HK-2 (cell line): ENCODE measurements around the gene SYNJ2.
A peak's percentile ranks its signal among the peaks of the same experiment; 100 is the strongest.

Experiments used
- DNase-seq: peaks from one replicate; pipeline ENCODE4 v3.0.0-alpha.2; 2018; ENCODE audit not compliant: unreplicated experiment

The SYNJ2 gene

DNA sequence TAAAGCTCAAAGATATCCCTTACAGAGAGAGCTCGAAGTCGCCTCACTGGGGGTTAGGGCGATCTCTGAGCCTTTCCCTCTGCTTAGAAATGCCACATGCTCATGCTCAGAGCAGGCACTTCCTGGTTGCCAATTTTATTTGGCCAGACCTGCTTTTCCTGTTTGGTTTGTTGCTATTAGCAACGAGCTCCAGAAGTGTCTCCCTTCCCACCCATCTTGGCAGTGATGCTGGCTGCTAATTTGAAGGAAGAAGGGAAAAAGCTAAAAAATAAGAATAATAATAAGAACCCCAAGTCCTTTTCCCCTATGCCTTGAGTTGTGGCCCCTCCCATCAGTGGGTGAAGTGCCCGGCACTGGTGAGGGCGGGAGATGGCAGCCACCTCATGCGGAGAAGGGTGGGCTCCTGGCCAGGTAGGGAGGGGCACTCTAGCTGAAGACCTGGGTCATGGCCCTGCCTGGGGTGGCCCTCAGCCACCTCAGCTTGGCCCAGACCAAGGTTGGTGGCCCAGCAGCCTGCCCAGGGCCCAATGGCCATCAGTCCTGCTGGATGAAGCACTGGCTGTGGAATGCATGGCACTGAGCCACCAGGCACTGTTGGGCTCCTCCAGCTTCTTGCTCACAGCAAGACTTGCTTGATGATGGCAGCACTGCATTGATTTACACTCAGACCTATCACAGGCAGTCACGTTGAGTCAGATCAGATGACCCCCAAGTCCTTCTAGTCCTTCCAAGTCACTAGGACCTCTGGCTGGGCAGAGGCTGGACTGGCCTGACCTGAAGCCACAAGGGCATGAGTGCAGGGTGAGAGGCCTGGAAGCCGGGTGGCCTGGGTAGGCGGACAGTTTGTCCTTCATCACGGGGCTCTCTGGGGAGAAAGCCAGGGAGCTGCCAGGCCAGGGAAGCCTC, 79.0 kb downstream of the SYNJ2 start:
- DNase-seq: peak; percentile 38

DNA sequence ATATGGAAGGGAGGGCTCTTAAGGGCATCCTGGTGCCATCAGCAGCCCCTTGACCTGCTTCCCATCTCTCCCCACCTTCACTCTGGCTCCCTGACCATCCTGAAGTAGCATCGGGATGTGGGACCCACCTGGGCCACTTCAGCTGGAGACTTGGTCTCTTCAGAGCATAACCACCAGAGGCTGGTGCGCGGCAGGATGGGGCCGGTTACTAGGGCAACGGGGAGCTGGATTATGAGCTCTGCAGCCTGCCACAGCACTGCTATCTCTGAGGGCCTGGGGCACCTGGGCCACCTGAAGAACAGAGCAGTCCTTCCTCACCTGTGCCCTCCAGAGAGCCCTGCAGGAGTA, 79.7 kb downstream of the SYNJ2 start:
- DNase-seq: no peak

DNA sequence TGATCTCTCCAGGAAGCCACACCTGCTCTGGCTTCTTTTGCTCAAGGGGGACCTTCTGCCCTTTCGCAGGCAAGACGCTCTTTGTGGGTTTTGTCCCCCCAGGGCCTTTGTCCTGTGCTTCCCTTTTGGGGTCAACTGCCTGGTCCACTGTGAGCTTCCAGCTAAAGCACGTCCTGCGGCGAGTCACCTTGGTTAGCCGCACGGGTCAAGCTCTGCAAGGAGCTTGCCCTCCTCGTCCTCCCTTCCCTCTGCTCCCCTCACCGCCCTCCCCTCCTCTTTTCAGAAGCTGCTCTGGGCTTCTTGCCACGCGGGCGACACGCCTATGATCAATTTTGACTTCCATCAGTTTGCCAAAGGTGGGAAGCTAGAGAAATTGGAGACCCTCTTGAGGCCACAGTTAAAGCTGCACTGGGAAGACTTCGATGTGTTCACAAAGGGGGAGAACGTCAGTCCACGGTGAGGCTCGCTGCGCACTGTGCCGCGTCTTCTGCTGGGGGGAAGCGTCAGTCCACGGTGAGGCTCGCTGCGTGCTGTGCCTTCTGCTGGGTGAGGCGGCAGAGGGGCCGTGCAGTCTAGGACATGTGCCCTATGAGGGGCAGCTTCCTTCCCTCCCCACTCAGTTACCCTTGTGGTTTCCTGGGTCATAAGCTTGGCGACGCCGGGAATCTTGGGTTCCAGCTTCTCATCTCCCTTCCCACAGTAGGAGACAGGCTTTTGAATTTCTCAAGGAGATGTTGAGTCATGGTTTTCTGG, 80.2 kb downstream of the SYNJ2 start:
- no peak for DNase-seq

GRCh38 chr6:158063736-158064135, 82.1 kb downstream of the SYNJ2 start:
- no peak for DNase-seq

- DNase-seq: no peak
Observed at GRCh38 chr6:158064725-158065251, 83.1 kb downstream of the SYNJ2 start.

DNA sequence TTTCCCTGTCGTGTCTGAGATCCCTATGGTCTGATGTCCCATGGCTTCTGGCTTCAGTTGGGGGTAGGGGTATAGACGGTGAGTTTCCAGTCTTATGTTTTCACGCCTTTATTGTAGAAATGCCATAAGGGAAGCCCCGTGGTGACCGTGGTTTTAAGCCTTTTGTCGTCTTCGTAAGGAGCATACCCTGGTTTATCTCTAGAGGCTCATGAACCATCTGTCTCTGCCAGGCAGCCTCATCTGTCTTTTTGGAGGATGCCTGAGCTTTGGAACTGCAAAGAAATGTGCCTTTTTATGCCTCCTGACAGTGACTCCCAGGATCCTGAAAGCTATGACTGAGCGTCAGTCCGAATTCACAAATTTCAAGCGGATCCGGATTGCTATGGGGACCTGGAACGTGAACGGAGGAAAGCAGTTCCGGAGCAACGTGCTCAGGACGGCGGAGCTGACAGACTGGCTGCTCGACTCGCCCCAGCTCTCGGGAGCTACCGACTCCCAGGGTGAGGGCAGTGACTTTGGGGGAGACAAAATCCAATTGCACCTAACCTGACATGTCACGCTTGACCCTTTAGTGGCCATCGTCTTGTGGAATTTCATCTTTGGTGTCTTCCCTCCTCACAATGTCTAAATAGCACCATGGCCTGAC, 84.6 kb downstream of the SYNJ2 start:
- DNase-seq: no peak

DNA sequence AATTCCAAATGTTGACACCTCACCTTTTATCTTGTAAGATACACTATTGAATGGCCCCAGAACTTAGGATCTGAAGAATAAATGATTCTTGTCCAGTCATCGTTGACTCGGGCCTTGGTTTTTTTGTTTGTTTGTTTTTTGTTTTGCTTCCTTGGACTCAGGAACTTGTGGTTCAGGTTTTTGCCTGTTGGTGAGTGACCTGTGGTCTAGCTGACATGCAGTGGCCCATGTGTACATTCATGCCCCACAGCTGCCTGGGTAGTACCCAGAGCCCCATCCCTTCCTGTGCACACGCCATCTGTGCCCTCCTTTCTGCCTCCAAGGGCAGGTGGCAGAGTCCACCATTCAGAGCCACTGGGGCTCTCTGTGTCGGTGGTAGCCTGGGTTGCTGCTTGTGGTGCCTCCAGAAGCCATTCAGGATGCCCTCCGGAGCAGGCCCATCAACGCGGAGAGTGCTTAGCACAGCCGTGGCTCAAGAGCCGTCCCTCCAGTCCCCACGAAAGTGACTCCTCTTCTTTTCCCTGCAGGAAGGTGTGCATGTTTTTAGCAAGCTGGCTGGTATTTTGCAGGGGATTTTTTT, 85.9 kb downstream of the SYNJ2 start:
- no peak for DNase-seq

DNA sequence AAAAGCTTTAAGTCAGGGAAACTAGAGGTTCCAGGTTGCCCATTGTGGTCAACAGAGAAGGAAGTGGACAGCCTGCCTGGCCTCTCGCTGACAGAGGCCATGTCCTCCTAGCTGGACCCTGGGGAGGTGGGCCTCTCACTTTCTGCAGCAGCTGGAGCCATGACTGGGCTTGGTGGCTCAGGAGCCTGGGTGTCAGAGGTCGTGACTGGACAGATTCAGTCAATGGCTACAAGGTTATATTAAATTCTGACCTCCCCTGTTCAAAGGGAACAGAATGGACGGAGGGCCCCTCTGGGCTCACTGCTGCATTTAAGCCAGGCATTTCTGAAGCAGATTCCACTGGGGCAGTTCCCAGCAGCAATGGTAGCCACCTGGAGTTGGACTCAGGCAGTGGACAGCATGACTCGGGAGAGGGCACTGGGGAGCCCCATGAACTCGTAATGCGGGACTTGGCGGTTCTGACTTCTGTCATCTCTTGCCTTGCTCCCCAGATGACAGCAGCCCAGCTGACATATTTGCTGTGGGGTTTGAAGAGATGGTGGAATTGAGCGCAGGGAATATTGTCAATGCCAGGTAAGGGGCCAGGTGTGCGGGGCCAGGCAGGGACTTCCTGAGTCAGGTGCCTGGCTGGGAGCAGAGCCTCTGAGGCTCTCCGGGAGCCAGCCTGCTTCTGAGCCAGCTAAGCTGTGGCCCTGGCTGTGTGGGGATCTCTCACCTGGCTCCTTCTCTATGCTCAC, 86.7 kb downstream of the SYNJ2 start:
- DNase-seq: no peak

DNA sequence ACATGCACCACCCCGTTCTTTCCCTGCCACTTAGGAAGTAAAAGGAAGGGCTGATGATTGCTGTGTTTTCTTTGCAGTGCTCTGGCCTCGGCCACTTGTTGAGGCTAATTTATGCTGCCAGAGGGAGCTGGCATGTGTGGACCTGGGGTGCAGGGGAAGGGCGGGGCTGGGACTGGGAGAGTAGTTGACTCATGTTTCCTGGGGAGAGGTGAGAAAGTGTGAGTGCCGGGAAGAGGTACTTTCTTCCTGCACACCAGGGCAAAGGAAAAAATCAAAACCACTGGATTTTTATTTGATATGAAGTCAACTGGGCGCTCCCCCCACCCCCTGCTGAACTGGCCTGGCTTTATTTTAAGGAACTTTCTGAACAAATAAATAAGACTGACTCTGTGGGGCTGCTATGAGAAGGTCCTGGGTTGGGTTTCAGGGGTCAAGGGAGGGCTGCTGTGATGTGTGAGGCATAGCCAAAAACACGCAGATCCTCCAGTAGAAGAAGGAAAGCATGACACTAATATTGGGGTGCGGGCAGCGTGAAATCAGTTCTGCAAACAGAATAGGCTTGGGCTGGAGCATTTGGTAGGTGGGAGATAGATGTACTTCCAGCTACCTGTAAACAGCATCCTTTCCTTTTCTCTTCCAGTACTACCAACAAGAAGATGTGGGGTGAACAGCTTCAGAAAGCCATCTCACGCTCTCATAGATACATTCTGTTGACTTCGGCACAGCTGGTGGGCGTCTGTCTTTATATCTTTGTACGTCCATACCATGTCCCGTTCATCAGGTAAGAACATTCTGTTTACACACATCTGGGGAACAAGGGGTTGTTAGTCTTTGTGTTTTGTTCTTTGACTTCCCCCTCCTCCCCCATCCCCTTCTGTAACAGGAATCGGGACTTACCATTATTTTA, 87.5 kb downstream of the SYNJ2 start:
- peak; percentile 72 for DNase-seq

DNA sequence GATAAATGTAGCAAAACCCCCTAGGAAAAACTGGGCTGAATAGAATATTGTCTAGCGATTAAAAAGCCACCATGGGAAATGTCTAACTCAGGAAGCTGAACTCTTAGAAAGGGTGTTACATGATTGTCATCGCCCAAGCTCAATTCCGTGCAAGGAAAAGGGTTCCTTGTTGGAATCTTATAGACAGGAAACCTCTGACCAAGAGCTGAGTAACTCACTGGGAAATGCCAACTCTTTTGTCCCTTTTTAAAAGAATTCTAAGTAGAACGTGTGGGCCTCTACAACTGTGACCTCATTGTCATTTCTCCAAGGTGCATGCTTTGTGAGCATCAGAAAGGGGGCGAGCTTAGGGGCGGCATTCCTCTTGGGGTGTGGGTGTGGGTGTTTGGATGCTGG, 88.1 kb downstream of the SYNJ2 start:
- DNase-seq: no peak

DNA sequence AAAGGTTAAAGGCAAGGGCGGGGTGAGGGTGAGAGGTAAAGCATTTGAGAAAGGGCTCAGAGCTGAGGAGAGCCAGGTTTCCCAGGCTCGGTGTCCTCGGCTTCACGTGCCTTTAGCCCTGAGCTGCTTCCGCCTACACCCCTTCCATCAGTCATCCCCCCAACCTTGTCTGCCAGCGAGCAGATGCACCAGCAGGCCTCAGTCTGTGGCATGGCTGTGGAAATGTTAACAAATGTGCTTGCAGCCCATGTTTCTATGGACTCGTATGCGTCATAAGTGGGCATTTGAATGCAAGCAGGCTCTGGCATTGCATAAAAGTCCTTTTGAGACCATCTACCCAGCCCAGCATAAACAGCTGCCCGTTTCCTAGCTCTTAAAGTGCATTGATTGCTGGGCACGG, 88.8 kb downstream of the SYNJ2 start:
- DNase-seq: no peak

- no peak for DNase-seq
Observed at GRCh38 chr6:158071121-158072082, 89.7 kb downstream of the SYNJ2 start.

- peak; percentile 62 for DNase-seq
Observed at GRCh38 chr6:158072083-158072721, 90.5 kb downstream of the SYNJ2 start.

GRCh38 chr6:158073776-158074175, 92.1 kb downstream of the SYNJ2 start:
- DNase-seq: no peak

DNA sequence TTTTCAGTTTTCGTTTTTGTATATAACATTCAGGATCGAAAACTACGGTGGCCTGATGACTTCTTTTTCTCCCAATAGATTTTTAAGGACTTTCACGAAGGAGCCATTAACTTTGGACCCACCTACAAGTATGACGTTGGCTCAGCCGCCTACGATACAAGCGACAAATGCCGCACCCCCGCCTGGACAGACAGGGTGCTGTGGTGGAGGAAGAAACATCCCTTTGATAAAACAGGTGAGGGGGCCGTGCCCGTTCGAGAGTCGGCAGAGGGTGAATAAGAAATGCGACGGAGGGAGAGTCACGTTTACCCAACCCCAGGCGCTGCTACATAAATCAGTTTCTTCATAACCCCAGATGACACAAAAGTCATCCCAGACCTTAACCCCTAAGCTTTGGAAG, 94.9 kb downstream of the SYNJ2 start:
- DNase-seq: no peak

DNA sequence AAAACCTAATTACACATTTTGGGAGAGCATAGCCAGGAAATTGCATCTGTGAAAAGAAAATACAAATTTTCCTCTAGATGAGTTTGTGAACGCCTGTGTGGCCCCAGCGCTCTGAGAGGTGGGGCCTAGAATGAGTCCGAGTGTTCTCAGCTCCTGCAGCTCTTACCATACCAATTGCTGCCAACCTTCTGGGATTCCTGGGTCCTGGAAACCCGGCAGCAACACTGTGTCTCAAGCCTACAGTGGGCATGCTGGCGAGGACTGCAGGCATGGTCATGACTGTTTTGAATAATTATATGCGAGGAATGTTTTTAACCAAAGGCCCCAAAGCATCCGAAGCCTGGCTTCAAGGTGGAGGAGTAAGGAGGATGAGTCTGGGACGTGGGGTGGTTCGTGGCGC, 96.0 kb downstream of the SYNJ2 start:
- DNase-seq: no peak

DNA sequence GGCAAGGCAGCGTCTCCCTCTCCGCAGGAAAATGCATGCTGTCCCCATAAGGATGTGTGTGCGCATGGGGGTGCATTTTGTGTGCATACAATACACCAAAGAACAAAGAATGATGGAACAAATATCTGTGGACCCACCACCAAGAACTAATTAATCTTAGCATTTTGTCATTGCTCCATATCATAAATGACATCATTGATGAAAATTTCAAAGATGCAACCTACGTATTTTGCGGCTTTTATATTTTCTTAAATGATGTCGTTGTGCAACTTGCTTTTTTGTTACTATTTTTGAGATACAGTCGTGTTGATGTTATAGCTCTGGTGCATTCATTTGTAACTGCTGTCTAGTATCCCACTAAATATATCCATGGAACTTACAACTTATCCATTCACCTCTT, 96.7 kb downstream of the SYNJ2 start:
- DNase-seq: no peak

DNA sequence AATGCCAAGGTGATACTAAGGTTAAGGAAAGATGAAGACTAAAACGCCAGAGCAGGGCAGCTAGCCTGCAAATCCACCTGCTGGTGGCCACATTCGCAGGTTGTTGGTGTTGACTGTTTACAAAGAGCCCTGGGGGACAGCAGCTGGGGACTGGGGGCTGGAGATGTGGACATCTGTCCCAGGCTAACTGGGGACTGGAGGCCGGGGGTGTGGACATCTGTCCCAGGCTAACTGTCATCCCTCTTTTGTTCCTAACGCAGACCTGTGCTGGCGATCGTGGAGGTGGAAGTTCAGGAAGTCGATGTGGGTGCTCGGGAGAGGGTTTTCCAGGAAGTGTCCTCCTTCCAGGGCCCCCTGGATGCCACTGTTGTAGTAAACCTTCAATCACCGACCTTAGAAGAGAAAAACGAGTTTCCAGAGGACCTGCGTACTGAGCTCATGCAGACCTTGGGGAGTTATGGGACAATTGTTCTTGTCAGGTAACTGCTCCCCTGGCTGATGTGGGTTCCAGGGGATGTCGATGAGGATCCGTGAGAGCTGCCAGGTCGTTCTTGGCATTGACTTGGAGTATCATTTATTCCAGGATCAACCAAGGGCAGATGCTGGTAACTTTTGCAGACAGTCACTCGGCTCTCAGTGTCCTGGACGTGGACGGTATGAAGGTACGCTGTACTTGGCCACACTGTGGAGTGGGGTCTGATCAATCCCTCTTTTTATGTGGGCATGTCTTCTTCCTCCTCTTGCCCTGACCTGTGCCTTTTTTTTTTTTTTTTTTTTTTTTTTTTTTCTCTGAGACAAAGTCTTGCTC, 99.4 kb downstream of the SYNJ2 start:
- no peak for DNase-seq
